T-helper 1 cell treated with Interleukin-12 subunit alpha and Interleukin-12 subunit beta and Interleukin-4 antibody, amounts not matched to agents 30 ng/mL and 1 ng/mL, for 36 hours (primary cell): Measurements from ENCODE around the gene C15orf40. TPM values are rescaled to one million over a fixed set of nuclear protein-coding genes. Genes with fewer than 3 reads are reported as not detected.
"Not testable (repeated sequence)": the region's sequence is repeated elsewhere in the genome, so short reads cannot be mapped to it uniquely, and the experiment has no call there.

ENCODE experiments used
- intact Hi-C: fragments of 100-400 bp; cut with micrococcal nuclease; formaldehyde crosslinking; loops from one replicate; pipeline ENCODE4 v1.15.1; 2024
- total RNA-seq: library from RNA; stranded (reverse); gene quantifications from 2 replicates; pipeline ENCODE4 v1.2.3, GENCODE V29; 2022

C15orf40 gene
- total RNA-seq, 1 donor from 2014 or later = 23.4 TPM

- intact Hi-C loops = no loop called here
Observed at GRCh38 chr15:82952158-82953081, 59.0 kb downstream of the C15orf40 start, which contains the start of gene HOMER2. Gene HOMER2 (minus strand): TSS chr15:82952720. CDS start chr15:82952535, 185 bp downstream.

GRCh38 chr15:82951472-82952157, 59.8 kb downstream of the C15orf40 start:
- intact Hi-C loops = loop anchor here (2.0 kb wide), 2 partner anchors 15 to 35 kb away; partner anchors contain the start of gene RAMAC

GRCh38 chr15:82950746-82951370, 60.6 kb downstream of the C15orf40 start:
- intact Hi-C loops = loop anchor here (2.0 kb wide), 2 partner anchors 16 to 36 kb away; partner anchors contain the start of gene RAMAC

- intact Hi-C loops = loop anchor here (2.0 kb wide), 2 partner anchors 17 to 37 kb away; partner anchors contain the start of gene RAMAC
Observed at GRCh38 chr15:82950295-82950694, 61.1 kb downstream of the C15orf40 start.

GRCh38 chr15:82946155-82946701, 65.2 kb downstream of the C15orf40 start:
- intact Hi-C loops = no loop called here

- intact Hi-C loops = no loop called here
Observed at GRCh38 chr15:82945326-82945725, 66.1 kb downstream of the C15orf40 start.

- intact Hi-C loops = no loop called here
Observed at GRCh38 chr15:82944821-82945220, 66.6 kb downstream of the C15orf40 start.

GRCh38 chr15:82944056-82944455, 67.4 kb downstream of the C15orf40 start:
- intact Hi-C loops = no loop called here

- intact Hi-C loops = no loop called here
Observed at GRCh38 chr15:82943176-82943575, 68.3 kb downstream of the C15orf40 start.

- intact Hi-C loops = no loop called here
Observed at GRCh38 chr15:82942691-82943090, 68.7 kb downstream of the C15orf40 start.

GRCh38 chr15:82939678-82940077, 71.8 kb downstream of the C15orf40 start:
- intact Hi-C loops = not testable (repeated sequence)

Other genes with a start within 250 kb of the C15orf40 start
- not detected in 2 replicates for gene FSD2, start 205.6 kb downstream of the C15orf40 start, total RNA-seq
- 13.4 TPM in 2 replicates for gene WHAMM, start 202.0 kb downstream of the C15orf40 start, total RNA-seq
- 17.5 and 20.0 TPM in 2 replicates for gene HOMER2, start 58.9 kb downstream of the C15orf40 start, total RNA-seq
- 27.4 and 29.7 TPM in 2 replicates for gene RAMAC, start 25.4 kb downstream of the C15orf40 start, total RNA-seq
- gene BTBD1, start 55.6 kb upstream of the C15orf40 start, total RNA-seq = 58.4 and 60.3 TPM in 2 replicates
- 13.0 and 15.9 TPM in 2 replicates for gene TM6SF1, start 96.0 kb upstream of the C15orf40 start, total RNA-seq
- gene HDGFL3, start 196.2 kb upstream of the C15orf40 start, total RNA-seq = 82.3 and 87.0 TPM in 2 replicates